ENCODE measurements around the gene RABGGTA. TPM values are rescaled to one million over a fixed set of nuclear protein-coding genes. Genes with fewer than 3 reads are reported as not detected.

Gene RABGGTA
- total RNA-seq, 4 donors from 2014 or later: 29.8 to 44.8 (median 33.5) TPM

DNA sequence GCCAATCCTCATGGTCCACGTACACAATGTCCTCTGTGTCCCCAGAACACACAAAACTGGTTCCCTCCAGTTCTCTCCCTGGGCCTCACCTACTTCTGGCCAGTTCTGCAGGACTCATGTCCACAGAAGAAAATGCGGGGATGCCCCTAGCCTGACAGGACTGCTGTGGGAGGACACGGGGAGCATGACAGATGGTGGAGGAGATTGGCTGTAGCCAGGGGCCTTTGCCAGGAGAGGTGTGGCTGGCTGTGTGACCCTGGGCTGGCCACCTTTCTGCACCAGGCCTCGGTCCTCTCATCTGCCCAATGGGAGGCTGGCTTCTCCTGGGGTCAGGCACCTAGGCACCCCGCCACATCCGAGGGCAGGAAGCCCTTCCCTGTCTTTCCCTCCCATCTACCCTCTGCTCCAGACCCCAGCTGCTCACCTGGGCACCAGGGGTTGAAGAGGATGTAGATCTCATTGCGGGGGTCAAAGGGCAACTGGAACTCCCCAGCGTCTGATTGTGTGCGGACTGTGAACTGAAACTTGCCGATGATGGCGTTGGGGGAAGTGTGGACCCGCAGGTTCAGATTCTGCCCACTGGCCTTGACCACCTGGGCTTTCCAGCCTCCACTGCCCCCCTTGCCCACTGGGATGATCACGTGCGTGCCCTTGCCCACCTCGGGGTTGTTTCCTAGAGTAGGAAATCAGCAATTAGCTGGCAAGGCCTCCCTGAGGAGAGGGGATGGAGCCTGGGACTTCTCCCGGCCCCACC is 11.2 kb downstream of the RABGGTA start:
- Histone ChIP-seq H3K4me3 (replicated peaks in 1 of 3) (no peak overlapping the region), H3K4me1 (peaks cover 15 to 16% of the 10 kb centered on the region in 2 donors), H3K9me3 (no peaks in the 10 kb centered on the region), H3K27ac (peak overlapping the region in 2 of 3 donors; percentile 45 to 56), H3K36me3 (no peaks in the 10 kb centered on the region), H3K27me3 (no peaks in the 10 kb centered on the region)
- peak; percentile 41 to 61 for DNase-seq
- intact Hi-C loops (cut with DNase I): no loop called here
- TF ChIP-seq CTCF (IDR thresholded peaks at IDR 0.05) (no peak), POLR2A (IDR thresholded peaks at IDR 0.05) (no peak)
- WGBS, 2 donors: 87 to 93% methylated on average over 15 to 16 of the region's 16 CpGs

GRCh38 chr14:24259282-24260025 is 11.9 kb downstream of the RABGGTA start:
- Histone ChIP-seq H3K27ac (peak overlapping the region; percentile 45 to 56 (median 49)), H3K36me3 (no peaks in the 10 kb centered on the region), H3K9me3 (no peaks in the 10 kb centered on the region), H3K4me3 (replicated peaks in 1 of 3) (no peak overlapping the region), H3K27me3 (no peaks in the 10 kb centered on the region), H3K4me1 (peaks cover 15 to 16% of the 10 kb centered on the region in 2 donors)
- DNase-seq: peak; percentile 79 to 85
- 68 to 75% methylated on average over 10 to 15 of the region's 16 CpGs for WGBS, 2 donors
- TF ChIP-seq POLR2A (IDR thresholded peaks at IDR 0.05) (no peak), CTCF (IDR thresholded peaks at IDR 0.05) (no peak)
- intact Hi-C loops (cut with DNase I): no loop called here

- H3K4me3 ChIP-seq (replicated peaks in 1 of 3): no peak overlapping the region
- H3K27me3 ChIP-seq: no peaks in the 10 kb centered on the region
- no peak for TF ChIP-seq POLR2A (IDR thresholded peaks at IDR 0.05)
- no peak for TF ChIP-seq CTCF (IDR thresholded peaks at IDR 0.05)
- H3K4me1 ChIP-seq: peaks cover 15 to 16% of the 10 kb centered on the region in 2 donors
- 90 to 95% methylated on average over 17 to 18 of the region's 18 CpGs for WGBS, 2 donors
- H3K36me3 ChIP-seq: no peaks in the 10 kb centered on the region
- DNase-seq: no peak
- peak overlapping the region in 1 of 3 donors; percentile 56 for H3K27ac ChIP-seq
- intact Hi-C loops (cut with DNase I): no loop called here
- no peaks in the 10 kb centered on the region for H3K9me3 ChIP-seq
Measured at GRCh38 chr14:24258548-24259265, 12.7 kb downstream of the RABGGTA start.

DNA sequence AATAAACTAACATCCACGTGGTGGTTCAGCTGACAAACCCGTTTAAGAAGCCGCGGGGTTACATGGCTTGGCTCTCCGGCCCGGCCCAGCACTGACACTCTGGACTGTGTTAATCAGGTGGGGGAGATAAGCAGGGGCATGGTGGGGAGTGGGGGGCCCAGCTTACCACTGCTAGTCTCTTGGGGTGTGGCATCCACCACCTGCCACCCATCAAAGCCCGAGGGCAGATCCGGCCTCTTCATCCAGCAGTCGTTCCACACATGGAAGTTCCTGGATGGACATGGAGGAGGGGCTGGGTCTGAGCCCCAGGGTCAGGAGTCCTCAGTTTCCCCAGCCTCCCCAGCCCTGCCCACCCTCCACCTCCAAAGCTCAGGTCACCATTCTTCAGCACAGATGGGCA is 13.3 kb downstream of the RABGGTA start:
- Histone ChIP-seq H3K36me3 (no peaks in the 10 kb centered on the region), H3K27me3 (no peaks in the 10 kb centered on the region), H3K4me3 (replicated peaks in 1 of 3) (no peak overlapping the region), H3K27ac (no peak overlapping the region), H3K4me1 (peaks cover 15 to 16% of the 10 kb centered on the region in 2 donors), H3K9me3 (no peaks in the 10 kb centered on the region)
- 89 to 90% methylated on average over 9 of the region's 9 CpGs for WGBS, 2 donors
- intact Hi-C loops (cut with DNase I): no loop called here
- DNase-seq: no peak
- TF ChIP-seq POLR2A (IDR thresholded peaks at IDR 0.05) (no peak), CTCF (IDR thresholded peaks at IDR 0.05) (no peak)
